Upper lobe of right lung (tissue), 1 donor: ENCODE data around the gene IFT80. TPM values are rescaled to one million over a fixed set of nuclear protein-coding genes. Genes with fewer than 3 reads are reported as not detected.

Experiments
- ATAC-seq: fragments of 200-7000 bp; cut with Tn5 transposase; one replicate; pipeline ENCODE4 v1.9.1; 2020; ENCODE audit warnings: mild to moderate bottlenecking, moderate library complexity
- DNase-seq: peaks from one replicate; pipeline ENCODE4 v3.0.0-alpha.2; 2020
- H3K27ac ChIP-seq: fragments of 200-600 bp; one replicate; pipeline ENCODE4 v1.8.0; 2022
- H3K27me3 ChIP-seq: fragments of 200-600 bp; one replicate; pipeline ENCODE4 v1.8.0; 2022; ENCODE audit warnings: mild to moderate bottlenecking
- H3K36me3 ChIP-seq: fragments of 200-600 bp; one replicate; pipeline ENCODE4 v1.8.0; 2022
- H3K4me1 ChIP-seq: fragments of 200-600 bp; one replicate; pipeline ENCODE4 v1.8.0; 2022
- H3K4me3 ChIP-seq: fragments of 200-600 bp; one replicate; pipeline ENCODE4 v1.8.0; 2022; ENCODE audit warnings: mild to moderate bottlenecking
- H3K9me3 ChIP-seq: fragments of 200-600 bp; one replicate; pipeline ENCODE4 v1.8.0; 2022
- CTCF ChIP-seq: fragments of 200-600 bp; IDR thresholded peaks from one replicate; pipeline ENCODE4 v1.8.0; 2022; ENCODE audit warnings: antibody characterized with exemption
- intact Hi-C: fragments of 100-400 bp; cut with DNase I; formaldehyde crosslinking; loops from one replicate; pipeline ENCODE4 v1.11.0; 2022
- total RNA-seq: library from RNA; stranded (reverse); fragmentation: NEBNext Ultra II Directional; extraction: Animal tissue kit (Norgen Biotek cat#: 25700); gene quantifications from one replicate; pipeline ENCODE4 v1.2.1, GENCODE V29; 2021
- donor health status: DM: no; HTN: yes; CAD: no; lungs with severe emphysema.

The IFT80 gene
- total RNA-seq, 1 donor from 2014 or later, result 37.1 TPM

GRCh38 chr3:160440687-160441086, 41.7 kb upstream of the IFT80 start:
- DNase-seq (no peak), ATAC-seq (no peak)
- Histone ChIP-seq H3K9me3 (no peaks in the 10 kb centered on the region), H3K4me1 (no peaks in the 10 kb centered on the region), H3K4me3 (no peak overlapping the region), H3K27me3 (no peaks in the 10 kb centered on the region), H3K27ac (no peak overlapping the region), H3K36me3 (no peaks in the 10 kb centered on the region)
- intact Hi-C loops, result no loop called here
- no peak for TF ChIP-seq CTCF

- DNase-seq, result no peak
- no peak overlapping the region for H3K27ac ChIP-seq
- peaks cover 26% of the 10 kb centered on the region for H3K36me3 ChIP-seq
- intact Hi-C loops, result no loop called here
- H3K4me1 ChIP-seq, result no peaks in the 10 kb centered on the region
- H3K27me3 ChIP-seq, result no peaks in the 10 kb centered on the region
- no peak for TF ChIP-seq CTCF
- no peak for ATAC-seq
- no peaks in the 10 kb centered on the region for H3K9me3 ChIP-seq
- no peak overlapping the region for H3K4me3 ChIP-seq
These were observed 38.0 kb upstream of the IFT80 start for GRCh38 chr3:160437083-160437455.

- DNase-seq (no peak), ATAC-seq (no peak)
- Histone ChIP-seq H3K4me1 (no peaks in the 10 kb centered on the region), H3K4me3 (no peak overlapping the region), H3K27ac (no peak overlapping the region), H3K27me3 (no peaks in the 10 kb centered on the region), H3K36me3 (peaks cover 39% of the 10 kb centered on the region), H3K9me3 (no peaks in the 10 kb centered on the region)
- TF ChIP-seq CTCF, result no peak
- intact Hi-C loops, result no loop called here
These were observed 36.7 kb upstream of the IFT80 start for GRCh38 chr3:160435747-160436146.

- no peak for ATAC-seq
- no peaks in the 10 kb centered on the region for H3K4me1 ChIP-seq
- TF ChIP-seq CTCF, result no peak
- intact Hi-C loops, result no loop called here
- no peak overlapping the region for H3K4me3 ChIP-seq
- no peak overlapping the region for H3K27ac ChIP-seq
- H3K27me3 ChIP-seq, result no peaks in the 10 kb centered on the region
- peaks cover 46% of the 10 kb centered on the region for H3K36me3 ChIP-seq
- H3K9me3 ChIP-seq, result no peaks in the 10 kb centered on the region
- DNase-seq, result no peak
These were observed 36.1 kb upstream of the IFT80 start for GRCh38 chr3:160435095-160435494.

DNA sequence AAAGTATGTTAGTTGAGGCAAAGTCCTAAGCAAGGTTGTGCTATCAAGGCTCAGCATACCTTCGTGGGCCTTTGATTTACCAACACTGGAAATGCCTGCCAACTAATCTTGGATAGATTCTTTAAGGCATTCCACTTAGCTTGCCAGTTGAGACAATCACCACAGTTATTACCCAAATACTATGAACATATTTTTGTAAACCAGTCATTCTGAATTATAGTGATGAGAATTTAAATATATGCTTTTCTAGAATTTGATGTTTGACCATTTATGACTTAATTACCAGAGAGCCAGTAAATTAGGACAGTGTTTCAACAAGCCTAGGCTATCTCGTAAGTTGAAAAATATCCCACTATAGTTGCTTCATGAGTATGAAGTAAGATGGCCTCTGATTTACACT, 35.0 kb upstream of the IFT80 start:
- Histone ChIP-seq H3K27ac (no peak overlapping the region), H3K9me3 (no peaks in the 10 kb centered on the region), H3K36me3 (peaks cover 55% of the 10 kb centered on the region), H3K4me3 (no peak overlapping the region), H3K27me3 (no peaks in the 10 kb centered on the region), H3K4me1 (no peaks in the 10 kb centered on the region)
- no peak for TF ChIP-seq CTCF
- ATAC-seq, result no peak
- intact Hi-C loops, result no loop called here
- DNase-seq, result no peak

- H3K36me3 ChIP-seq, result peaks cover 94% of the 10 kb centered on the region
- H3K9me3 ChIP-seq, result no peaks in the 10 kb centered on the region
- intact Hi-C loops, result no loop called here
- TF ChIP-seq CTCF, result no peak
- no peaks in the 10 kb centered on the region for H3K4me1 ChIP-seq
- no peaks in the 10 kb centered on the region for H3K27me3 ChIP-seq
- ATAC-seq (no peak), DNase-seq (no peak)
- no peak overlapping the region for H3K4me3 ChIP-seq
- no peak overlapping the region for H3K27ac ChIP-seq
These were observed 28.9 kb upstream of the IFT80 start for GRCh38 chr3:160427832-160428424.
